Adrenal gland (tissue), 5 donors: ENCODE data around the gene FBXO46.

Source experiments
- POLR2A ChIP-seq, 2 donors: fragments of 450-650 bp; IDR thresholded peaks; one replicate each; pipeline ENCODE4 v1.6.1; 2017; ENCODE audit warnings: antibody characterized with exemption in 2 of 2, mild to moderate bottlenecking in 2 of 2, moderate library complexity in 1 of 2
- TF ChIP-seq, protein P1 (sequence below), 6 experiments: fragments of 450-650 bp in 4 of 6; fragments of 200-600 bp in 2 of 6; sonication (generic) in 1 of 6; IDR thresholded peaks; 1 replicate in 5 of 6; 2 replicates in 1 of 6; pipeline versions ENCODE4 v1.5.1 to v1.8.0; 2016 to 2021; ENCODE audit warnings: antibody characterized with exemption in 6 of 6, mild to moderate bottlenecking in 2 of 6, moderate library complexity in 1 of 6
- donor health status: DM: no; HTN: no; CAD: no.

DNA sequence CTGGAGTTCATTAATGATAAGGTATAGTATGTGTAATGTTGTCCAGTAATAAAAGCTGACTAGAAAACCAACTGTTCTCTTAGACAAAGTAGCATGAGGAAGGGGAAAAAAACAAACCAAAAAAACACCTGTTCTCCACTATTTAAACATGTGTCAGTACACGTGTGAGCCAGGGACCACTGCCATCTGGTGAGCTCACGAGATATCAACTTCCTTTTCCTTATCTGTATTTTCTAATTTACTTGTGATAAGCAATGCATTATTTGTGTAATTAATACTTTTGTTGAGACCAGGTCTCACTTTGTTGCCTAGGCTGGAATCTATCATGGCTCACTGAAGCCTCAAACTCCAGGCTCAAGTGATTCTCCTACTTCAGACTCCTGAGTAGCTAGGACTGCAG lies 42.7 kb upstream of the FBXO46 start:
- TF ChIP-seq, protein P1, sequence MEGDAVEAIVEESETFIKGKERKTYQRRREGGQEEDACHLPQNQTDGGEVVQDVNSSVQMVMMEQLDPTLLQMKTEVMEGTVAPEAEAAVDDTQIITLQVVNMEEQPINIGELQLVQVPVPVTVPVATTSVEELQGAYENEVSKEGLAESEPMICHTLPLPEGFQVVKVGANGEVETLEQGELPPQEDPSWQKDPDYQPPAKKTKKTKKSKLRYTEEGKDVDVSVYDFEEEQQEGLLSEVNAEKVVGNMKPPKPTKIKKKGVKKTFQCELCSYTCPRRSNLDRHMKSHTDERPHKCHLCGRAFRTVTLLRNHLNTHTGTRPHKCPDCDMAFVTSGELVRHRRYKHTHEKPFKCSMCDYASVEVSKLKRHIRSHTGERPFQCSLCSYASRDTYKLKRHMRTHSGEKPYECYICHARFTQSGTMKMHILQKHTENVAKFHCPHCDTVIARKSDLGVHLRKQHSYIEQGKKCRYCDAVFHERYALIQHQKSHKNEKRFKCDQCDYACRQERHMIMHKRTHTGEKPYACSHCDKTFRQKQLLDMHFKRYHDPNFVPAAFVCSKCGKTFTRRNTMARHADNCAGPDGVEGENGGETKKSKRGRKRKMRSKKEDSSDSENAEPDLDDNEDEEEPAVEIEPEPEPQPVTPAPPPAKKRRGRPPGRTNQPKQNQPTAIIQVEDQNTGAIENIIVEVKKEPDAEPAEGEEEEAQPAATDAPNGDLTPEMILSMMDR (IDR thresholded peaks at IDR 0.05) = no peak
- TF ChIP-seq POLR2A (IDR thresholded peaks at IDR 0.05) = no peak
